ENCODE data around the gene SPANXN1. TPM values are rescaled to one million over a fixed set of nuclear protein-coding genes. Genes with fewer than 3 reads are reported as not detected.

SPANXN1 gene
- not detected in 2 replicates for total RNA-seq

GRCh38 chrX:145247203-145247602, at the start of gene SPANXN1:
Gene SPANXN1 (plus strand): TSS chrX:145247503. CDS start chrX:145247587, 84 bp downstream.

